ENCODE data around the gene CCDC73. TPM values are rescaled to one million over a fixed set of nuclear protein-coding genes. Genes with fewer than 3 reads are reported as not detected.
"Not testable (repeated sequence)": the region's sequence is repeated elsewhere in the genome, so short reads cannot be mapped to it uniquely, and the experiment has no call there.

The CCDC73 gene
- total and polyA plus RNA-seq, 7 experiments from 2014 or later: not detected

DNA sequence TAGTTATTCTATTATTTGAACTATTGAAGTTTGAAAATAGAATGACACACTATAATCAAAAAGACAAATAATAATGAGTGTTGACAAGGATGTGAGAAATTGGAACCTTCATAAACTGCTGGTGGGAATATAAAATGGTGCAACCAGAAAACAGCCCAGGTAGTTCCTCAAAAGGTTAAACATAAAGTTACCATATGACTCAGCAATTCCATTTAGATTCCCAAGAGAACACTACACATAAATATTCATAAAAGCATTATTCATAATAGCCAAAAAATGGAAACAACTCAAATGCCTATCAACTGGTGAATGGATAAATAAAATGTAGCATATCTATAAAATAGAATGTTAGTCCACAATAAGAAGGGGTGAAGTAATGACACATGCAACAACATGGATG, 21.7 kb downstream of the CCDC73 start:
- DNase-seq (no peak), ATAC-seq (no peak)
- no peak overlapping the region for H3K4me3 Mint-ChIP-seq
- H3K36me3 Mint-ChIP-seq: no peaks in the 10 kb centered on the region
- peaks cover 9 to 13% (median 11%) of the 10 kb centered on the region in 7 donors for H3K4me1 Mint-ChIP-seq
- no peaks in the 10 kb centered on the region for H3K4me1 ChIP-seq (ENCODE audit: control insufficient read depth in 2 of 2, insufficient read depth in 2 of 2, low read length in 2 of 2)
- no peaks in the 10 kb centered on the region for H3K9me3 ChIP-seq (ENCODE audit: control insufficient read depth in 2 of 3, low read length in 3 of 3)
- ChIA-PET CTCF (no interaction called here), POLR2A (no interaction called here)
- no peak overlapping the region for H3K4me3 ChIP-seq (ENCODE audit: low read length)
- H3K27ac ChIP-seq (ENCODE audit: low read depth, low read length): no peak overlapping the region
- H3K27ac Mint-ChIP-seq: no peak overlapping the region
- intact Hi-C loops (cut with micrococcal nuclease): no loop called here
- no peaks in the 10 kb centered on the region for H3K27me3 Mint-ChIP-seq
- no peaks in the 10 kb centered on the region for H3K36me3 ChIP-seq (ENCODE audit: control insufficient read depth in 2 of 3, insufficient read depth in 3 of 3, low read length in 3 of 3)
- H3K9me3 Mint-ChIP-seq: no peaks in the 10 kb centered on the region
- no peaks in the 10 kb centered on the region for H3K27me3 ChIP-seq (ENCODE audit: control insufficient read depth in 2 of 2, insufficient read depth in 2 of 2, low read length in 2 of 2)

- H3K9me3 ChIP-seq (ENCODE audit: control insufficient read depth in 2 of 3, low read length in 3 of 3); H3K36me3 ChIP-seq (ENCODE audit: control insufficient read depth in 2 of 3, insufficient read depth in 3 of 3, low read length in 3 of 3); H3K4me3 ChIP-seq (ENCODE audit: low read length); DNase-seq; ATAC-seq; H3K27me3 ChIP-seq (ENCODE audit: control insufficient read depth in 2 of 2, insufficient read depth in 2 of 2, low read length in 2 of 2); H3K4me3 Mint-ChIP-seq; H3K27ac Mint-ChIP-seq; H3K4me1 ChIP-seq (ENCODE audit: control insufficient read depth in 2 of 2, insufficient read depth in 2 of 2, low read length in 2 of 2); intact Hi-C loops (cut with micrococcal nuclease); POLR2A ChIA-PET; H3K36me3 Mint-ChIP-seq; H3K27ac ChIP-seq (ENCODE audit: low read depth, low read length); H3K4me1 Mint-ChIP-seq; CTCF ChIA-PET: not testable (repeated sequence)
- H3K27me3 Mint-ChIP-seq: peaks cover 9 to 19% (median 18%) of the 10 kb centered on the region in 5 donors
- H3K9me3 Mint-ChIP-seq: peaks cover 0 to 33% (median 9%) of the 10 kb centered on the region in 11 donors
Measured at GRCh38 chr11:32761774-32762173, 32.7 kb downstream of the CCDC73 start.

GRCh38 chr11:32758291-32758690, 36.2 kb downstream of the CCDC73 start:
- Histone ChIP-seq H3K27me3 (ENCODE audit: control insufficient read depth in 2 of 2, insufficient read depth in 2 of 2, low read length in 2 of 2) (no peaks in the 10 kb centered on the region), H3K36me3 (ENCODE audit: control insufficient read depth in 2 of 3, insufficient read depth in 3 of 3, low read length in 3 of 3) (no peaks in the 10 kb centered on the region), H3K27ac (ENCODE audit: low read depth, low read length) (no peak overlapping the region), H3K9me3 (ENCODE audit: control insufficient read depth in 2 of 3, low read length in 3 of 3) (no peaks in the 10 kb centered on the region), H3K4me1 (ENCODE audit: control insufficient read depth in 2 of 2, insufficient read depth in 2 of 2, low read length in 2 of 2) (no peaks in the 10 kb centered on the region), H3K4me3 (ENCODE audit: low read length) (no peak overlapping the region)
- H3K36me3 Mint-ChIP-seq: peaks cover 0 to 4% (median 0%) of the 10 kb centered on the region in 5 donors
- POLR2A ChIA-PET: no interaction called here
- H3K27ac Mint-ChIP-seq: no peak overlapping the region
- no peak overlapping the region for H3K4me3 Mint-ChIP-seq
- ATAC-seq: no peak
- H3K4me1 Mint-ChIP-seq: no peaks in the 10 kb centered on the region
- H3K27me3 Mint-ChIP-seq: peaks cover 9 to 24% (median 19%) of the 10 kb centered on the region in 5 donors
- DNase-seq: no peak
- H3K9me3 Mint-ChIP-seq: peaks cover 0 to 5% (median 2%) of the 10 kb centered on the region in 11 donors
- intact Hi-C loops (cut with micrococcal nuclease): no loop called here
- CTCF ChIA-PET: no interaction called here

- H3K27ac Mint-ChIP-seq; H3K4me3 ChIP-seq (ENCODE audit: low read length); H3K4me1 ChIP-seq (ENCODE audit: control insufficient read depth in 2 of 2, insufficient read depth in 2 of 2, low read length in 2 of 2); H3K4me3 Mint-ChIP-seq; H3K36me3 ChIP-seq (ENCODE audit: control insufficient read depth in 2 of 3, insufficient read depth in 3 of 3, low read length in 3 of 3); intact Hi-C loops (cut with micrococcal nuclease); H3K36me3 Mint-ChIP-seq; H3K4me1 Mint-ChIP-seq; H3K9me3 ChIP-seq (ENCODE audit: control insufficient read depth in 2 of 3, low read length in 3 of 3); H3K27me3 ChIP-seq (ENCODE audit: control insufficient read depth in 2 of 2, insufficient read depth in 2 of 2, low read length in 2 of 2); H3K27ac ChIP-seq (ENCODE audit: low read depth, low read length); ATAC-seq; POLR2A ChIA-PET; DNase-seq; CTCF ChIA-PET: not testable (repeated sequence)
- H3K27me3 Mint-ChIP-seq: peaks cover 0 to 23% (median 15%) of the 10 kb centered on the region in 5 donors
- H3K9me3 Mint-ChIP-seq: peaks cover 0 to 23% (median 4%) of the 10 kb centered on the region in 11 donors
Measured at GRCh38 chr11:32753181-32753580, 41.3 kb downstream of the CCDC73 start.

DNA sequence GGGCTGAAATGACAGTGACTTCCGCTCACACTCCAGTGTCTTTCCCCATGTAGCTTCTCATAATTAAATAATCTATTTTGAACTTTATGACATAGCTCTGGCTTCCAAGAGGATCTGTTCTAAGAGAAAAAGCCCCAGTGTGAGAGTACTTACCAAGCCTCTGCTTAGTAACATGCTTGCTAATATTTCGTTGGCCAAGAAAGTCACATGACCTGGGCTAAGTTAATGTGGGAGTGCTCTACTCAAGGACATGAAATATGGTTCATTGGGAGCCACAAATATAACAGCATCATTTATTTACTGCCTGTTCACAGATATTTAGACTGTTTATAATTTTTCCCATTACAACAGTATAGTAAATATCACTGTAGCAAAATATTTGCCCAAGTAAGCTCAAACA, 42.5 kb downstream of the CCDC73 start:
- Mint-ChIP-seq H3K9me3 (peaks cover 0 to 34% (median 8%) of the 10 kb centered on the region in 11 donors), H3K27ac (no peak overlapping the region), H3K4me1 (no peaks in the 10 kb centered on the region), H3K4me3 (no peak overlapping the region), H3K36me3 (peaks cover 0 to 2% (median 0%) of the 10 kb centered on the region in 5 donors), H3K27me3 (peaks cover 0 to 28% (median 21%) of the 10 kb centered on the region in 5 donors)
- H3K9me3 ChIP-seq (ENCODE audit: control insufficient read depth in 2 of 3, low read length in 3 of 3): no peaks in the 10 kb centered on the region
- CTCF ChIA-PET: no interaction called here
- no peaks in the 10 kb centered on the region for H3K27me3 ChIP-seq (ENCODE audit: control insufficient read depth in 2 of 2, insufficient read depth in 2 of 2, low read length in 2 of 2)
- H3K36me3 ChIP-seq (ENCODE audit: control insufficient read depth in 2 of 3, insufficient read depth in 3 of 3, low read length in 3 of 3): no peaks in the 10 kb centered on the region
- no peaks in the 10 kb centered on the region for H3K4me1 ChIP-seq (ENCODE audit: control insufficient read depth in 2 of 2, insufficient read depth in 2 of 2, low read length in 2 of 2)
- intact Hi-C loops (cut with micrococcal nuclease): no loop called here
- H3K4me3 ChIP-seq (ENCODE audit: low read length): no peak overlapping the region
- H3K27ac ChIP-seq (ENCODE audit: low read depth, low read length): no peak overlapping the region
- POLR2A ChIA-PET: no interaction called here
- DNase-seq (no peak), ATAC-seq (no peak)

GRCh38 chr11:32751381-32751780, 43.1 kb downstream of the CCDC73 start:
- H3K27ac ChIP-seq (ENCODE audit: low read depth, low read length): no peak overlapping the region
- DNase-seq: no peak
- no peak overlapping the region for H3K4me3 Mint-ChIP-seq
- H3K36me3 ChIP-seq (ENCODE audit: control insufficient read depth in 2 of 3, insufficient read depth in 3 of 3, low read length in 3 of 3): no peaks in the 10 kb centered on the region
- no peaks in the 10 kb centered on the region for H3K9me3 ChIP-seq (ENCODE audit: control insufficient read depth in 2 of 3, low read length in 3 of 3)
- no peaks in the 10 kb centered on the region for H3K4me1 ChIP-seq (ENCODE audit: control insufficient read depth in 2 of 2, insufficient read depth in 2 of 2, low read length in 2 of 2)
- no peak overlapping the region for H3K4me3 ChIP-seq (ENCODE audit: low read length)
- H3K36me3 Mint-ChIP-seq: peaks cover 0 to 7% (median 0%) of the 10 kb centered on the region in 5 donors
- ATAC-seq: no peak
- no peaks in the 10 kb centered on the region for H3K4me1 Mint-ChIP-seq
- peaks cover 0 to 34% (median 24%) of the 10 kb centered on the region in 5 donors for H3K27me3 Mint-ChIP-seq
- no peaks in the 10 kb centered on the region for H3K27me3 ChIP-seq (ENCODE audit: control insufficient read depth in 2 of 2, insufficient read depth in 2 of 2, low read length in 2 of 2)
- ChIA-PET POLR2A (interaction anchor here (0.7 kb wide), 1 partner anchor 21 kb away, joined by 3 read pairs; no protein-coding TSS in a partner anchor), CTCF (no interaction called here)
- H3K27ac Mint-ChIP-seq: no peak overlapping the region
- H3K9me3 Mint-ChIP-seq: peaks cover 0 to 40% (median 10%) of the 10 kb centered on the region in 11 donors
- intact Hi-C loops (cut with micrococcal nuclease): no loop called here

- no peak for DNase-seq
- intact Hi-C loops (cut with micrococcal nuclease): no loop called here
- Histone ChIP-seq H3K36me3 (ENCODE audit: control insufficient read depth in 2 of 3, insufficient read depth in 3 of 3, low read length in 3 of 3) (no peaks in the 10 kb centered on the region), H3K9me3 (ENCODE audit: control insufficient read depth in 2 of 3, low read length in 3 of 3) (no peaks in the 10 kb centered on the region), H3K27ac (ENCODE audit: low read depth, low read length) (no peak overlapping the region), H3K27me3 (ENCODE audit: control insufficient read depth in 2 of 2, insufficient read depth in 2 of 2, low read length in 2 of 2) (no peaks in the 10 kb centered on the region), H3K4me3 (ENCODE audit: low read length) (no peak overlapping the region), H3K4me1 (ENCODE audit: control insufficient read depth in 2 of 2, insufficient read depth in 2 of 2, low read length in 2 of 2) (no peaks in the 10 kb centered on the region)
- Mint-ChIP-seq H3K27me3 (peaks cover 4 to 42% (median 30%) of the 10 kb centered on the region in 5 donors), H3K27ac (no peak overlapping the region), H3K36me3 (peaks cover 0 to 6% (median 0%) of the 10 kb centered on the region in 5 donors), H3K9me3 (peaks cover 5 to 26% (median 12%) of the 10 kb centered on the region in 11 donors), H3K4me1 (no peaks in the 10 kb centered on the region), H3K4me3 (no peak overlapping the region)
- ATAC-seq: no peak
- ChIA-PET CTCF (no interaction called here), POLR2A (interaction anchor here (0.6 kb wide), 1 partner anchor 171 kb away, joined by 3 read pairs; no protein-coding TSS in a partner anchor)
Measured at GRCh38 chr11:32729976-32730375, 64.5 kb downstream of the CCDC73 start.

Data from naive thymus-derived CD4-positive, alpha-beta T cell (primary cell).